HUES48 (cell line): ENCODE measurements around the gene ZNF763.
A peak's percentile ranks its signal among the peaks of the same experiment; 100 is the strongest.

Experiments used
- H3K27ac ChIP-seq: one replicate; pipeline ENCODE4 v1.7.0; 2013; ENCODE audit warnings: low read depth, low read length, inconsistent platforms
- H3K27me3 ChIP-seq: 2 replicates; pipeline ENCODE4 v1.6.1; 2013; ENCODE audit warnings: mild to moderate bottlenecking, low read length; ENCODE audit not compliant: control insufficient read depth, insufficient read depth
- H3K36me3 ChIP-seq: 2 replicates; pipeline ENCODE4 v1.6.1; 2013; ENCODE audit warnings: low read length; ENCODE audit not compliant: control insufficient read depth, insufficient read depth
- H3K4me1 ChIP-seq: 2 replicates; pipeline ENCODE4 v1.6.1; 2013; ENCODE audit warnings: mild to moderate bottlenecking, low read length; ENCODE audit not compliant: control insufficient read depth, insufficient read depth
- H3K4me3 ChIP-seq: 2 replicates; pipeline ENCODE4 v1.5.1; 2013; ENCODE audit warnings: mild to moderate bottlenecking, low read depth, low read length
- H3K9ac ChIP-seq: 2 replicates; pipeline ENCODE4 v1.6.1; 2013; ENCODE audit warnings: mild to moderate bottlenecking, low read depth, low read length, moderate library complexity
- H3K9me3 ChIP-seq: 2 replicates; pipeline ENCODE4 v1.6.1; 2013; ENCODE audit warnings: low read length; ENCODE audit not compliant: control insufficient read depth, insufficient read depth

ZNF763 gene

DNA sequence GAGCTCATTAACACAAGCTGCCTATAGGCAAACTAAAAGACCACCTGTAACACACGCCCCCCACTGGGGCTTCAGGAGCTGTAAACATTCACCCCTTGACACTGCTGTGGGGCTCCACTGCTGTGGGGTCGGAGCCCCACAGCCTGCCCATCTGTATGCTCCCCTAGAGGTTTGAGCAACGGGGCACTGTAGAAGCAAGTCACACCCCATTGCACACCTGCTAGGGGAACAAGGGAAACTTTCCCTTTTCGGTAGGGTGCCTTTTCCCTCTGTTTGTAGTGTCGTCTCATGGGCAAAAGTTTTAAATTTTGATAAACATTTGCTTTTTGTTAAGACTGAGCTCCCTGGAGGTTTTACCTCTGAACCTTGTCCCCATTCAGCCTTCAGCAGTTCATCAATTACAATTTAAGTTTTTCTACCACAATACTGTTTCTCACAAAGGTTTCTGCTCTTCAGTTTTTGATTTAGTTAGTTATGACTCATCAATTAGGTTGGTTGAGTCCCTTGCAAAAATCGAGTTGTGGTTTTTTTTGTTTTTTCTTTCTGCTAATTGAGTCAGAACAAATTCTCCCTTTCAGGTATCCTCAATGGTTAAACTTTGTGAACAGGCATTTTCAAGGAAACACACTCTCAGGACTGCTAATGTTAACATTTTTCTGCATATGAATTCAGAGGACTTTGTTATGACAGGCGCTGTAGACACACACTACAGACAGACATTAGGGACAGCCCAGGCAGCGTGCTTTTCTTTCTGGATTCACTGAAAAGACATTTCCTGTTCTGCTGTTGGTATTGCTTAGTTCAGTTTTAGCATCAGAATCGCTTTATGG is 35.5 kb downstream of the ZNF763 start:
- Histone ChIP-seq H3K4me1 (no peaks in the 10 kb centered on the region), H3K4me3 (no peak overlapping the region), H3K36me3 (peaks cover 11% of the 10 kb centered on the region; the same call in 1 of the 2 replicates), H3K9ac (no peak overlapping the region), H3K27ac (no peak overlapping the region), H3K27me3 (no peaks in the 10 kb centered on the region), H3K9me3 (no peaks in the 10 kb centered on the region)

DNA sequence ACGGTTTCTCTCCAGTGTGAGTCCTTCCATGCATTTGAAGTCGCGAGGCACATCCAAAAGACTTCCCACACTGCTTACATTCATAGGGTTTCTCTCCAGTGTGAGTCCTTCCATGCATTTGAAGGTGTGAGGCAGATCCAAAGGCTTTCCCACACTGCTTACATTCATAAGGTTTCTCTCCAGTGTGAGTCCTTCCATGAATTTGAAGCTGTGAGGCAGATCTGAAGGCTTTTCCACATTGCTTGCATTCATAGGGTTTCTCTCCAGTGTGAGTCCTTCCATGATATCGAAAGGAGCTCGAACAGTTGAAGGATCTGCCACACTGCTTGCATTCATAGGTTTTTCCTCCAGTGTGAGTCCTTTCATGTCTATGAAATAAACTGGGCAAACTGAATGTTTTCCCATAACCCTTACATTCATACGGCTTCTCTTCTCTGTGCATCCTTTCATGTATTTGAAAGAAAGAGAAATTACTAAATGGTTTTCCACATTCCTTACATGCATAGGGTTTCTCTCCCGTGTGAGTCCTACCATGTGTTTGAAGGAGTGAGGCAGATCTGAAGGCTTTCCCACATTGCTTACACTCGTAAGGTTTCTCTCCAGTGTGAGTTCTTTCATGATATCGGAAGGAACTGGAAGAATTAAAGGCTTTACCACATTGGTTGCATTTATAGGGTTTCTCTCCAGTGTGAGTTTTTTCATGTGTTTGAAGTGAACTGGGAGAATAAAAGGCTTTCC is 50.3 kb downstream of the ZNF763 start:
- peaks cover 51% of the 10 kb centered on the region for H3K36me3 ChIP-seq
- H3K4me3 ChIP-seq = peak overlapping the region; percentile 29; the same call in 1 of the 2 replicates
- no peak overlapping the region for H3K27ac ChIP-seq
- no peaks in the 10 kb centered on the region for H3K4me1 ChIP-seq
- H3K9ac ChIP-seq = no peak overlapping the region
- H3K9me3 ChIP-seq = peaks cover 85% of the 10 kb centered on the region
- no peaks in the 10 kb centered on the region for H3K27me3 ChIP-seq

DNA sequence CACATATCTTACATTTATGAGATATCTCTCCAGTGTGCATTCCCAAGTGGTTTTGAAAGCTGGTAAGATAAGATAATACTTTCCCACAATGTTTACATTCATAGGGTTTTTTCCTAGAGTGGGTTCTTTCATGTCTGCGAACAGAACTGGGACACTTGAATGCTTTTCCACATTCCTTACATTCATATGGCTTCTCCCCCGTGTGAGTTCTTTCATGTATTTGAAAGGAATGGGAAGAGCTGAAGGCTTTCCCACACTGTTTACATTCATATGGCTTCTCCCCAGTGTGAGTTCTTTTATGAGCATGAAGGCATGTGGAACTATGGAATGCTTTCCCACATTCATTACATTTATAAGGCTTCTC is 50.9 kb downstream of the ZNF763 start:
- Histone ChIP-seq H3K9ac (no peak overlapping the region), H3K27ac (peak overlapping the region; percentile 59), H3K27me3 (no peaks in the 10 kb centered on the region), H3K9me3 (peaks cover 86% of the 10 kb centered on the region), H3K4me1 (no peaks in the 10 kb centered on the region), H3K4me3 (peak overlapping the region; percentile 29; the same call in 1 of the 2 replicates), H3K36me3 (peaks cover 51% of the 10 kb centered on the region)
